LNCaP clone FGC (cell line): Measurements from ENCODE around the gene SUPT16H.
A peak's percentile ranks its signal among the peaks of the same experiment; 100 is the strongest.
"Not testable (repeated sequence)": the region's sequence is repeated elsewhere in the genome, so short reads cannot be mapped to it uniquely, and the experiment has no call there.

Source experiments
- DNase-seq: peaks from one replicate; pipeline ENCODE4 v3.0.0-alpha.2; 2011; ENCODE audit warnings: low read depth
- H3K4me3 ChIP-seq: 2 replicates; pipeline ENCODE4 v1.5.1; 2011; ENCODE audit warnings: mild to moderate bottlenecking, low read depth, low read length, control low read depth
- TF ChIP-seq, protein P1 (sequence below): IDR thresholded peaks from 2 replicates; pipeline ENCODE4 v1.5.1; 2012; ENCODE audit warnings: mild to moderate bottlenecking; ENCODE audit not compliant: control insufficient read depth, insufficient read depth; ENCODE audit errors: extremely low read depth

Gene SUPT16H

DNA sequence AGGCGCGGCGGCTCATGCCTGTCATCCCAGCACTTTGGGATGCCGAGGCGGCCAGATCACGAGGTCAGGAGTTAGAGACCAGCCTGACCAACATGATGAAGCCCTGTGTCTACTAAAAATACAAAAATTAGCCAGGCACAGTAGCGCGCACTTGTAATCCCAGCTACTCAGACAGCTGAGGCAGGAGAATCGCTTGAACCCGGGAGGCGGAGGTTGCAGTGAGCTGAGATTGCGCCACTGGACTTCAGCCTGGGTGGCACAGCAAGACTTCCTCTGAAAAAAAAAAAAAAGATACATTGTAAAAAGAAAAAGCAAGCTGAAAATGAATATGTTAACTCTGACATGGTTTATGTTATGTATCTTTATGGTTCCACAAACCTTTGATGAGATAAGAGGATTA lies 70.3 kb downstream of the SUPT16H start:
- no peak overlapping the region for H3K4me3 ChIP-seq
- TF ChIP-seq, protein P1, sequence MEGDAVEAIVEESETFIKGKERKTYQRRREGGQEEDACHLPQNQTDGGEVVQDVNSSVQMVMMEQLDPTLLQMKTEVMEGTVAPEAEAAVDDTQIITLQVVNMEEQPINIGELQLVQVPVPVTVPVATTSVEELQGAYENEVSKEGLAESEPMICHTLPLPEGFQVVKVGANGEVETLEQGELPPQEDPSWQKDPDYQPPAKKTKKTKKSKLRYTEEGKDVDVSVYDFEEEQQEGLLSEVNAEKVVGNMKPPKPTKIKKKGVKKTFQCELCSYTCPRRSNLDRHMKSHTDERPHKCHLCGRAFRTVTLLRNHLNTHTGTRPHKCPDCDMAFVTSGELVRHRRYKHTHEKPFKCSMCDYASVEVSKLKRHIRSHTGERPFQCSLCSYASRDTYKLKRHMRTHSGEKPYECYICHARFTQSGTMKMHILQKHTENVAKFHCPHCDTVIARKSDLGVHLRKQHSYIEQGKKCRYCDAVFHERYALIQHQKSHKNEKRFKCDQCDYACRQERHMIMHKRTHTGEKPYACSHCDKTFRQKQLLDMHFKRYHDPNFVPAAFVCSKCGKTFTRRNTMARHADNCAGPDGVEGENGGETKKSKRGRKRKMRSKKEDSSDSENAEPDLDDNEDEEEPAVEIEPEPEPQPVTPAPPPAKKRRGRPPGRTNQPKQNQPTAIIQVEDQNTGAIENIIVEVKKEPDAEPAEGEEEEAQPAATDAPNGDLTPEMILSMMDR: no peak
- no peak for DNase-seq

DNA sequence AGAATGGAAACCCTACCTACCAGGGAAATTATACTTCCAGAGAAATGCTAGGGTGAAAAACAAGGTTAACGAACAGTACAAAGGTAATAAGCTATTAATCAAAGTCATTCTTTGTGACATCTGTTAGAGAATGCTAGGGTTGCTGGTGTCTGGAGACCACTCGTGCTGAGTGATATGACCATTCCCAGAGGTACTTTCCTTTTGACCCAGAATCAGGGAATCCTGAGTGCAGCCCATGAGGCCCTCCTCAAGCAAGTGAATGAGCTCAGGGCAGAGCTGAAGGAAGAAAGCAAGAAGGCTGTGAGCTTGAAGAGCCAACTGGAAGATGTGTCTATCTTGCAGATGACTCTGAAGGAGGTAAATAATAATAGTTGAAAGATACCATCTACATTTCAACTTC lies 72.2 kb downstream of the SUPT16H start:
- DNase-seq: no peak
- TF ChIP-seq, protein P1: no peak
- H3K4me3 ChIP-seq: no peak overlapping the region

DNA sequence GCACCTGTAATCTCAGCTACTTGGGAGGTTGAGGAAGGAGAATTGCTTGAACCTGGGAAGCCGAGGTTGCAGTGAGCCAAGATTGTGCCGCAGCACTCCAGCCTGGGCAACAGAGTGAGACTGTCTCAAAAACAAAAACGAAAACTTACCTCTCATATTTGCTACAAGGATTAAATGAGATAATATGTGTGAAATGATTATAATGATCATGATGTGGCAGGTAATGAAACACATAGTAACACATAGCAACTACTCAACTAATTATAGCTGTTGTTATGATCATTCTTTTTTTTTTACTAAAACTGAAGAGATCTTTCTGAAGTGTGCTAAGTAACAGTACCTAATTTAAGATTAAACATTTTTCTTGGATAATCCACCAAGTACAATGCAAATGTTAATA lies 73.9 kb downstream of the SUPT16H start:
- no peak for DNase-seq
- TF ChIP-seq, protein P1: no peak
- H3K4me3 ChIP-seq: no peak overlapping the region

DNA sequence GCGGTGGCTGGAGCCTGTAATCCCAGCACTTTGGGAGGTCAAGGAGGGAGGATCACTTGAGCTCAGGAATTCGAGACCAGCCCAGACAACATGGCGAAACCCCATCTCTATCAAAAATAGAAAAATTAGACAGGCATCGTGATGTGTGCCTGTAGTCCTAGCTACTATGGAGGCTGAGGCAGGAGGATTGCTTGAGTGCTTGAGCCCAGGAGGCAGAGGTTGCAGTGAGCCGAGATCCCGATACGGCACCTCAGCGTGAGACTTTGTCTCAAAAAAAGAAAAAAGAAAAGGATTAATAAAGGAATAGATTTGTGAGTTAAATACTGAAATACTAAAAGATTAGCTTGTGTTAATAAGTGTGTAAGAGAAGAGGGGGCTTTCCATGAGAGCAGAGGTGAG lies 74.6 kb downstream of the SUPT16H start:
- no peak for DNase-seq
- H3K4me3 ChIP-seq: peak overlapping the region; percentile 33; the same call in 1 of the 2 replicates
- TF ChIP-seq, protein P1: no peak

DNA sequence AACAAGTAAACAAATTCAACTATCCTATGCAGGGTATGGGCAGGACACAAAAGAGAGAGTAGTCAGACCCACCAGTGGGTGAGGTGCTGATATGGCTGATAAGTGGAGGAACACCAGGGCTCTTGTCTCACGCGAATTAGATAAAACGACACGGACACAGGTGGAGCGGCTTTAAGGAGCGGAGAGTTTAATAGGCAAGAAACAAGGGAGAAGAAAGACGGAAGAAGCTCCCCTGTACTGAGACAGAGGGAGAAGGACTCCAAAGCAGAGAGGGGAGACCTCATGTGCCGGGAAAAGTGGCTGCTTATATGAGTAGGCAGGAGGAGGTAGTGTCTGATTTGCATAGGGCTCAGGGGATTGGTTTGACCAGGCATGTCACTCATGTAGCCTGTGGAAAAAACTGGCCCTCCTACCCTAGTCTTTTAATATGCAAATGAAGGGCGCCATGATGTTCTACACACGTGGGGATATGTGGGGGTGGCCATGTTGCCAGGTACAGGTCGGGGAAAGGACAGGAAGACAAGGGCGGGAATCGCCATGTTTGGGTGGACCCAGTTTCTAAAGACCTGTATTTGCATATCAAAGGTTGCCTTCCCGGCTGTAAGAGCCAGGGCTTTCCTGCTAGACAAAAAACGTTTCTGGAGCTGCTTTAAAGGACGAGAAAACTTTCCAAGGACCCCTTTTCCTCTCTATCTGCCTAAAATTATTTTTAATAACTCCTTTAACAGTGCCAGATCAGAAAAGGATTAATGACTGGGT lies 75.2 kb downstream of the SUPT16H start:
- DNase-seq: peak; percentile 98
- peak overlapping the region; percentile 57 for H3K4me3 ChIP-seq
- TF ChIP-seq, protein P1: no peak

DNA sequence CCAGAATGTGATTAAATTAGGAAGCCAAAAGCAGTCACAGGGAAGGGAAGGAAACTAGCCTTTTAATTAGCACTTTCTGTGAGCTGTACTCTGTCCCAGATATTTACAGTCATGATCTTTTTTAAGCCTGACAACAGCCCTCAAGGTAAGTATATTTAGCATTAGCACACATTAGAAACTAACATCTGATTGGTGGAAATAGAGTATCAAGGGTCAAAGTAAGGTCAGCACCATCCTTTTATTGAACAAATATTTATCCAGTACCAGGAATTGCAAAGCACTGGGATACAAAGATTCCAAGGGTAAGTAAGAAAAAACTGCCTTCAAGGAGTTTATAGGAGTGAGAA lies 75.7 kb downstream of the SUPT16H start:
- H3K4me3 ChIP-seq: peak overlapping the region; percentile 57
- DNase-seq: peak; percentile 95
- TF ChIP-seq, protein P1: no peak

DNA sequence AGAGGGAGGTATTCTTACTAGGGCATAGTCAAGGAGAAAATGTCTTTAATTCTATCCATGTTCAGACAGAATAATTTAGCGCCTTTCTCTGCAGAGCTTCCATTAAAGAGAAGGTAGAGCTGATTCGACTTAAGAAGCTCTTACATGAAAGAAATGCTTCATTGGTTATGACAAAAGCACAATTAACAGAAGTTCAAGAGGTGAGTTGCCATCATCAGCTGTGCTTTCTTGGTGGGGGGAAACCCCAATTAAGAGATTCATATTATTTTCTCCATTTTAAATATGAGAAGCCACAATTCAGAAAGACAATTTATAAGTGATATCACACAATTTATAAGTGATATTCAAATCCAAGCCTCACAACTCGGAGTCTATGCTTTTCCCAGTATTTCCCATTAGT lies 76.2 kb downstream of the SUPT16H start:
- TF ChIP-seq, protein P1: no peak
- DNase-seq: no peak
- peak overlapping the region; percentile 57 for H3K4me3 ChIP-seq

DNA sequence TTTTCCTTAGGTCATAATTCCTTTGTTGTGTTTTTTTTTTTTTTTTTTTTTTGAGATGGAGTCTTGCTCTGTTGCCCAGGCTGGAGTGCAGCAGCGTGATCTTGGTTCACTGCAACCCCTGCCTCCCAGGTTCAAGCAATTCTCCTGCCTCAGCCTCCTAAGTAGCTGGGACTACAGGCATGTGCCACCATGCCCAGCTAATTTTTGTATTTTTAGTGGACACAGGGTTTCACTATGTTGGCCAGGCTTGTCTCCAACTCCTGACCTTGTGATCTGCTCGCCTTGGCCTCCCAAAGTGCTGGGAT lies 81.0 kb downstream of the SUPT16H start:
- not testable (repeated sequence) for DNase-seq, H3K4me3 ChIP-seq
